ENCODE measurements around the gene LCMT1.
"Not testable (repeated sequence)": the region's sequence is repeated elsewhere in the genome, so short reads cannot be mapped to it uniquely, and the experiment has no call there.

Gene LCMT1

DNA sequence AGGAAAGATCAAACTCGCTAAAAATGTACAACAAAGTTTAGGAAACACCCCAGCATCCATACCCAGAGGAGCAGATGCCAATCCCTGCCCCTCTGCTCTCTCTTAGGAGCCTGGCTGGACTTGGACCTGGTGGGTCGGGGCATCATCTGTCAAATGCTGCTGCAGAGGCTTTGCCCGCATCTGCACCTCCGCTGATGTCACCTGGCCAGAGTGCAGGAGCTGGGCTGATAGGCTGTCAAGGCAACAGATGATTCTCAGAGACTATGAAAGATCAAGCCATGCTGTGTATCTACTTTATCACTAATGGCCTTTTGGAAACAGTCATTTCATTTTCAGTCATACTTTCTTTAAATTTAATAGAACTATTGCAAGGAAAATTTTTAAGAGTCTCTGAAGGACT lies 15.9 kb upstream of the LCMT1 start:
- no peak for DNase-seq (ENCODE audit: low spot score)

GRCh38 chr16:25097276-25097975 lies 14.1 kb upstream of the LCMT1 start:
- peak; percentile 9 for DNase-seq (ENCODE audit: low spot score)

DNA sequence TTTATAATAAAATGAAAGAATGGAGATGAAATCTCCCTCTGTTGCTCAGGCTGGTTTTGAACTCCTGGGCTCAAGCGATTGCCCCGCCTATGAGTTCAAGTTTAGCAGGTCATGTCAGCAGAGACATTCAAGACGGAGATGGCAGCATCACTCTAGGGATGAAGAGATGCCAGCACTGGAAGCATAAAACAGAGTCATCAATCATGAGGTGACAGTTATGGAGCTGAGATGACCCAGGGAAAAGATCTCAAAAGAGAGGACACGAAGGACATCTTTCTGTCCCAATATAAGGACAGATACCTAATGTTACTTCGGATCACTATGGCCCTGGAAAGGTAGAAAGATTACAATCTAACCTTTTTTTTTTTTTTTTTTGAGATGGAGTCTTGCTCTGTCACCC lies 11.0 kb upstream of the LCMT1 start:
- no peak for DNase-seq (ENCODE audit: low spot score)

- peak; percentile 97 for DNase-seq (ENCODE audit: low spot score)
Observed at GRCh38 chr16:25106567-25107465, 4.7 kb upstream of the LCMT1 start.

GRCh38 chr16:25107466-25107792 lies 4.1 kb upstream of the LCMT1 start:
- DNase-seq (ENCODE audit: low spot score): no peak

GRCh38 chr16:25108054-25108453 lies 3.5 kb upstream of the LCMT1 start:
- DNase-seq (ENCODE audit: low spot score): no peak

DNA sequence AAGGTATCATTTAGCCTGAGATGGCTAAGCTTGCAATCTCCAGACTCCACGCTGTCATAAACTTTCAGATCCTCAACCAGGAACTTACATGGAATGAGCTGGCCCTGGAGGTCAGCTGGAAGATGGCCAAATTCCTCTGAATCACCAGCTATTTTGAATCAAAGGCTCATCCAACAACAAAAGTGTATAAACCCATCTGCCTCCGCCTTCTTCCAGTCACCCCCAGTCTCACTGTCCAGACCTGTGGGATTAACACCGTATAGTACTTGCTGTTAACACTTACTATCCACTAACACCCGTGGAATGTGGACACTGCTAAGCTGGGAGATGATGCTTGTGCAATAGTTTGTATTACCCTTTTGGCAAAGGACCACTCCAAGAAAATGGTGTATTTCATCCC lies 1.9 kb upstream of the LCMT1 start:
- DNase-seq (ENCODE audit: low spot score): peak; percentile 79

DNA sequence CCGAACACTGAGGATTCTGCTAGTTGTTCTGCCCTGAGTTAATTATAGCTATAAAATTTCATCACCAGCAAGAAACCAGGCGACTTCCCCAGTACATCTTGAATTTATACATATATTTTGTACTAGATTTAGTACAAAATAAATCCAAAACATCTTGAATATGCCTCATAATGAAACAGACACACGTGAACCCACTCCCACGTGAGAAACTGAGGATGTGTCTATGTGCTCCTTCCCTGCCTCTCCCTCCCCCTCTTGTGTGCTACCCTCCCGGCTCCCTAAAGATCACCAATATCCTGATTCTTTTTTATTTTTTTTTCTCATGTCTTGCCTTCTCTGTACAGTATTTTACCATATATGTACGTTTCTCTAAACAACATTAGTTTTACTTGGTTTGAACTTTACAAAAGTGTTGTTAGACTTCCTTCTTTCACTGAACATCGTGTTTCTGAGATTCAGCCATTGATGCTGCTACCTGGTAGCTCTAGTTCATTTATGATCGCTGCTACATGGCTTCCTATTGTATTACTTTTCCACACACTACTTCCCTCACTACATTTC lies 1.1 kb upstream of the LCMT1 start:
- no peak for DNase-seq (ENCODE audit: low spot score)

- DNase-seq (ENCODE audit: low spot score): no peak
Observed at GRCh38 chr16:25114121-25114520, 2.6 kb downstream of the LCMT1 start.

- DNase-seq (ENCODE audit: low spot score): no peak
Observed at GRCh38 chr16:25118851-25119578, 7.5 kb downstream of the LCMT1 start.

- no peak for DNase-seq (ENCODE audit: low spot score)
Observed at GRCh38 chr16:25121824-25122600, 10.5 kb downstream of the LCMT1 start.

DNA sequence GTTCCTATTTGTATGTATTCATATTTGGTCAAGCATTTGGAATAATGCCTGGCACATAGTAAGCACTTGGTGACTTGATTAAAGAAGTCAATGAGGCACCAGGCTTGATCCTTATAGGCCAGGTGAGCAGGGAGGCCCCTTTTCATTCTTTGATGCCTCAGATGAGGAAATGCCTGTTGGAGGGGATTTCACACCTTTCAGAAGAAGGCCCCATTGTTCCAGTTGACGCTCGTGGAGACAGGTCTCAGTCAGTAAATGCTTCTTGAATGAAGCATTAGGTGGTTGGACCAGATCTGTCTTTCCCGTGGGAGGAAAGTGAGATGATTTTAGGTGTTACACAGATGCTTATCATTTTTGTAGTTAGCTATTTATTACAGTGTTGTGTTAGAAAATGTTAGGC lies 13.0 kb downstream of the LCMT1 start:
- no peak for DNase-seq (ENCODE audit: low spot score)

GRCh38 chr16:25126086-25126666 lies 14.6 kb downstream of the LCMT1 start:
- DNase-seq (ENCODE audit: low spot score): not testable (repeated sequence)

DNA sequence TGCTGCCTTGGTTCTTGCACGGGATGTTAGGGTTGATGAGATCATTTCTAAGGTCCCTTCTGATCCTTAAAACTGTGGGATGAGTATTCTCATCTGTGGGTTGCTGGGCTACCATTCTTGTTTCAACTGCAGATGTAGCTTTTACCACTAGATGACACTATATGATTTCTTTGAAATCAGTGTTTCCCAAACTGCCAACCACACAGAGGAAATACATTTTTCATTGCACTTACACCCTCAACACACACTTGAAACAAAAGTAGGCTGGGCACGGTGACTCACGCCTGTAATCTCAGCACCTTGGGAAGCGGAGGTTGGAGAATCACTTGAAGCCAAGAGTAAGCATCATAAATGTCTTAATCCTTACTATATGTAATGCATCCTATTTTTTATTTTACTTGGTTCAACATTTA lies 15.3 kb downstream of the LCMT1 start:
- DNase-seq (ENCODE audit: low spot score): peak; percentile 78

DNA sequence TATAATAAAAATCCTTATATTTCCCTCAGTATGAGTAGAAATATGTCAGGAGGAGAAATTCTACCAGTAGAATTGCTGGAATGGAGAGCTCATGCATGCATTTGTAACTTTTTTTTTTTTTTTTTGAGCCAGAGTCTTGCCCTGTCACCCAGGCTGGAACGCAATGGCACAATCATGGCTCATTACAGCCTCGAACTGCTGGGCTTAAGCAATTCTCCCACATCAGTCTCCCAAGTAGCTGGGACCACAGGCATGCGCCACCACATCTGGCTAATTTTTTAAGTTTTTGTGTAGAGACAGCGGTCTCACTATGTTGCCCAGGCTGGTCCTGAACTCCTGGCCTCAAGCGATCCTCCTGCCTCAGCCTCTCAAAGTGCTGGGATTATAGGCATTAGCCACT lies 21.2 kb downstream of the LCMT1 start:
- not testable (repeated sequence) for DNase-seq (ENCODE audit: low spot score)

- DNase-seq (ENCODE audit: low spot score): no peak
Observed at GRCh38 chr16:25134166-25134700, 22.7 kb downstream of the LCMT1 start.

DNA sequence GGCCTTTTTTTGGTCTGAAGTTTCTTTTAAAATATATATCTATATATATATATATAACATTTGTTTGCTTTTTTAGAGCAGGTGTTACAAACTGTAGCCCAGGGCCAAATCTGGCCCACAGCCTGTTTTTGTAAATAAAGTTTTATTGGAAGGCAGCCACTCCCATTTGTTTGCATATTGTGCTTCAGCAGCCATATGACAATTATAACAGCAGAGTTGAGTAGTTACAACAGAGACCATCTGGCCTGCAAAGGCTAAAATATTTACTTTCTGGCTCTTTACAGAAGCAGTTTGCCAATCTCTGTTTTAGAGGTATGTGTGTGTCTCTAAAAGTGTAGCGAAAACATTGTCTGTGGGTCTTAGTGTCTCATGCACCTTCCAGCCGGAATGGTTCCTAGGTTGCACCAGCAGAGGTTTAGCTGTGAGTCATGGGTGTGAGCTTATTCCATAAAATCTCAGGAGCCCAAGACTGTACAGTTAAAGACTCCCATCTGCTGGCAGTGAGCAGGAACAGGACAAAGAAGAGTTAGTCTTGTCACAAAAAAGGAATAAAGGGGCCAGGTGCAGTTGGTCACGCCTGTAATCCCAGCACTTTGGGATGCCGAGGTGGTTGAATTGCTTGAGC lies 23.8 kb downstream of the LCMT1 start:
- peak; percentile 32 for DNase-seq (ENCODE audit: low spot score)

- no peak for DNase-seq (ENCODE audit: low spot score)
Observed at GRCh38 chr16:25138130-25138529, 26.6 kb downstream of the LCMT1 start.

GRCh38 chr16:25140459-25140858 lies 28.9 kb downstream of the LCMT1 start:
- no peak for DNase-seq (ENCODE audit: low spot score)

DNA sequence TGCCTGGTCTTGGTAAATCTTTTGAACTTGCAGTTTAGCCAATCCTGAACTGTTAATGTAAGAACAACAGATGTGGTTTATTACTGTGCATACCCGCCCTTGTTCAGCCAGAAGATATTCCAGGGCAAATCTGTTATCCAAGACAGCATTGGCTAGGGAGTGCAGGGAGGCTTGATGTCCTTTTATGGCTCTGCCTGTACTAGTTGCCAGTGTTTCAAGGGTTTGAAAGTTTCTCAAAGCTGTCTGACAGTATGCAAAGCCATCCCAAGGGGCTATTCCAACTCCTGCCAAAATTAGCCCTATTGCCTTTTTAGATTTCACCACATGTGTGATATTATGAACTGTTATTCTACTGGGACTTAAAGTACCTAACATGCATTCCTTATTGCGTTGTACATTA lies 30.1 kb downstream of the LCMT1 start:
- DNase-seq (ENCODE audit: low spot score): no peak

DNA sequence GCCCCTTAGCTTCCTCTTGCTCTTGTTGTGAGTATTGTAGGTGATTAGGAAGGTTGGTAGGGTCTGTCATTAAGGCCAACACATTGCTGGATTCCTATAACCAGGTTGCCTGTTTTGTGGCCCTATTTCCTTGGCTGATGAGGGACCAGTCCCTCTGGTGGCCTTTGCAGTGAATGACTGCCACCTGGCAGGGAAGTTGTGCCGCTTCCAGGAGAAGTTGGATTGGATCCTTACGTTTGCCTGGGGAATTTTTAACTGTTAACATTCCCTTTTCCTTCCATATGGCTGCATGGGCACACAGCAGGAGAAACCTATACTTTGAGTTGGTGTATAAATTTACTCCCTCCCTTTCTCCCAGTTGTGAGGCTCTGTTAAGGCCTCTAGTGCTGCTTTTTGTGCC lies 32.4 kb downstream of the LCMT1 start:
- no peak for DNase-seq (ENCODE audit: low spot score)
